AG09309 (cell line): ENCODE results near the gene MTHFSD.
A peak's percentile ranks its signal among the peaks of the same experiment; 100 is the strongest.

ENCODE experiments used
- DNase-seq: peaks from one replicate; pipeline ENCODE4 v3.0.0-alpha.2; 2010; ENCODE audit warnings: low read depth
- H3K4me3 ChIP-seq: 2 replicates; pipeline ENCODE4 v1.5.1; 2011; ENCODE audit warnings: mild to moderate bottlenecking, low read depth, low read length, moderate library complexity; ENCODE audit not compliant: control insufficient read depth
- CTCF ChIP-seq: IDR thresholded peaks from 2 replicates; pipeline ENCODE4 v1.5.1; 2011; ENCODE audit warnings: mild to moderate bottlenecking, low read depth, low read length, inconsistent platforms; ENCODE audit not compliant: insufficient read depth, control insufficient read depth; ENCODE audit errors: missing control alignments

Gene MTHFSD

DNA sequence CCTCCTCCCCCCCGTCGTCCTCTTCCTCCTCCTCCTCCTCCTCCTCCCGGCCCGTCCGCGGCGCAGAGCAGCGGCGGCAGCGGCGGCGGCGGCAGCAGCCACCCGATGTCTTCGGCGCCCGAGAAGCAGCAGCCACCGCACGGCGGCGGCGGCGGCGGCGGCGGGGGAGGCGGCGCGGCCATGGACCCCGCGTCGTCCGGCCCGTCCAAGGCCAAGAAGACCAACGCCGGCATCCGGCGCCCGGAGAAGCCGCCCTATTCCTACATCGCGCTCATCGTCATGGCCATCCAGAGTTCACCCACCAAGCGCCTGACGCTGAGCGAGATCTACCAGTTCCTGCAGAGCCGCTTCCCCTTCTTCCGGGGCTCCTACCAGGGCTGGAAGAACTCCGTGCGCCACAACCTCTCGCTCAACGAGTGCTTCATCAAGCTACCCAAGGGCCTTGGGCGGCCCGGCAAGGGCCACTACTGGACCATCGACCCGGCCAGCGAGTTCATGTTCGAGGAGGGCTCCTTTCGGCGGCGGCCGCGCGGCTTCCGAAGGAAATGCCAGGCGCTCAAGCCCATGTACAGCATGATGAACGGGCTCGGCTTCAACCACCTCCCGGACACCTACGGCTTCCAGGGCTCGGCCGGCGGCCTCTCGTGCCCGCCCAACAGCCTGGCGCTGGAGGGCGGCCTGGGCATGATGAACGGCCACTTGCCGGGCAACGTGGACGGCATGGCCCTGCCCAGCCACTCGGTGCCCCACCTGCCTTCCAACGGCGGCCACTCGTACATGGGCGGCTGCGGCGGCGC lies 44.4 kb downstream of the MTHFSD start, which contains the start of gene FOXF1:
FOXF1 (plus strand) TSS at position 63 of the 797 bp plus-strand sequence; CDS start at position 106, 43 bp downstream.
- peak within 1 kb of the TSS; percentile 73 for H3K4me3 ChIP-seq
- no peak for DNase-seq
- no peak for TF ChIP-seq CTCF

DNA sequence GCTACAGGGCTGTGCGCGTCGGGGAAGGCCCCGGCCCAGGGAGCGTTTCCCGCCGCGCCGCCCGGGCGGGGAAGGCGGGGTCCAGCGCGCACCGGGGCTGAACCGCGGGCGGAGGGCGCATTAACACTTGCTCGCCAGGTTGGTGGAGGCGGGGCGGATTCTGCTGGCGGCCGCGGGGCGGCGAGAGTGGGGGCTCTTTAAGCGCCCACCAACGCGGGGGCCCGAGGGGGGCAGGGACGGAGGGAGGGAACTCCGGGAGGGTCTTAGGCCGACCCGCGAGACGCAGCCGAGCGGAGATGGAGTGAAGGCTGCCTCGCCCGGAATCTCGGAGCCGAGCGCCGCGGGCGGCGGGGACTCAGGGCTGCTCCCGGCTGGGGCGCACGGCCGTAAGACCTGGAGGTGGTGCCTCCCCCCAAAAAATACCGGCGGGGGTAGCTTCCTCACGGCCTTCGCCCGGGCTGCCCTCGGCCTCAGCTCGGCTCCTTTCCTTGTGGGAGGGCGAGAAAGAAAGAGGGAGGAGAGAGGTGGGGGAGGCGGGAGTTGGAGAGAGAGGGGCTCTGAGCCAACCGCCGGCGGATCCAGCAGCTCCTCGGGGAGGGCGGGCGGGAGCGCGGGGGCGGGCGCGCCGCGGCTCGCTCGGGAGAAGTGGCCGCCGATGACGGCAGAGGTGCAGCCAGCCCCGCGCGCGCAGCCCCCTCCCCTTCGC lies 45.1 kb downstream of the MTHFSD start:
- peak overlapping the region; percentile 73 for H3K4me3 ChIP-seq
- DNase-seq = no peak
- no peak for TF ChIP-seq CTCF

DNA sequence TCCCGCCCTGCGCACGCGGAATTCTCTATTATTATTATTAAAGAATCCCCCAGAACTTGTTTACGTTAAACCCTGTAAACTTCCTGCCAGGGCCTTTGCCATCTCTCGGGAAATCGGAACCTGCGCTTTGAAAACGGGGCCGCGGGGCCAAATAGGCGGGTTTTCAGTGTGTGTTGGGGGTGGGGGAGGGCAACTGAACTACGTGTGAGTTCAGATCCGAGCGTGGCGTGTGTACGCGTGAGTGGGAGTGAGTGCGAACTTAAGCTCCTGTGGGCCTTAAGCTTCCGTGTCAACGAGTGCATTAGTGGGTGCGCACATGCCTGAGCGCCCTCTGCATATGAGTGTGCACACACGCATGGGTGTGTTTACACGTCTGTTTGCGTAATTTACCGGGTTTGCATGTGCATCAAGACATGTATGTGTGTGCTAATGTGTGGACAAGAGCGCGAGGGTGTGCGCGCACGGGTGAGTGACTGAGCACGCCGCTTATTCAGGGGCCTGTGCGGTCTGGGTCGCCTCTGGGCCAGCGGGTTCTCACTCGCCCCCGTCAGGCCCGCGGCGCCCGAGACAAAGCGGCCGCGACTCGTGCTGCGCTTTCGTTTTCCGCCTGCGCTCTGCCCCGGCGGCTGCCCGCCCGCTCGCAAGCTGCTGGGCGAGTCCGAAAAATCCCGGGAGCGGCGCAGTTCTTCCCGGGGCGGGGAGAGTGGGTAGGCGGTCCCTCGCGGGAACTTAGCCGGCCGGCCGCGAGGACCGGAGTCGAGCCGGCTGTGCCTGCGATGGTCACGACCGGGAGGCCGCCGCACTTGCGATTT lies 45.9 kb downstream of the MTHFSD start:
- H3K4me3 ChIP-seq = peak overlapping the region; percentile 73
- TF ChIP-seq CTCF = no peak
- DNase-seq = no peak

- H3K4me3 ChIP-seq = peak overlapping the region; percentile 73
- no peak for DNase-seq
- no peak for TF ChIP-seq CTCF
Measured at GRCh38 chr16:86508028-86508946, 46.7 kb downstream of the MTHFSD start.

GRCh38 chr16:86507173-86508027 lies 47.6 kb downstream of the MTHFSD start:
- no peak for DNase-seq
- peak overlapping the region; percentile 34 for H3K4me3 ChIP-seq
- TF ChIP-seq CTCF = no peak
